GM23338 (cell line): ENCODE data around the gene SLAMF9. TPM values are rescaled to one million over a fixed set of nuclear protein-coding genes. Genes with fewer than 3 reads are reported as not detected.

Source experiments
- ATAC-seq: fragments of 200-7000 bp; cut with Tn5 transposase; 3 replicates; pipeline ENCODE4 v1.9.1; 2020
- DNase-seq: peaks from one replicate; pipeline ENCODE4 v3.0.0-alpha.2; 2015; ENCODE audit warnings: low spot score
- H2AFZ ChIP-seq: fragments of 200-600 bp; sonication (generic); 2 replicates; pipeline ENCODE4 v1.8.0; 2016; ENCODE audit warnings: antibody characterized with exemption, mild to moderate bottlenecking, moderate library complexity
- H3F3A ChIP-seq: fragments of 200-600 bp; sonication (generic); replicated peaks from 2 replicates; pipeline ENCODE4 v1.8.0; 2017; ENCODE audit warnings: antibody characterized with exemption, mixed run types, low read depth
- H3K27ac ChIP-seq: fragments of 200-600 bp; sonication (generic); 2 replicates; pipeline ENCODE4 v1.6.1; 2016; ENCODE audit warnings: low read depth
- H3K27me3 ChIP-seq: fragments of 200-600 bp; sonication (generic); 2 replicates; pipeline ENCODE4 v1.8.0; 2016; ENCODE audit warnings: mild to moderate bottlenecking, mixed run types, moderate library complexity; ENCODE audit not compliant: insufficient read depth
- H3K36me3 ChIP-seq: fragments of 200-600 bp; sonication (generic); 2 replicates; pipeline ENCODE4 v1.8.0; 2016; ENCODE audit warnings: mild to moderate bottlenecking; ENCODE audit not compliant: insufficient read depth
- H3K4me1 ChIP-seq: fragments of 200-600 bp; sonication (generic); 2 replicates; pipeline ENCODE4 v1.8.0; 2016; ENCODE audit warnings: mild to moderate bottlenecking, moderate library complexity; ENCODE audit not compliant: insufficient read depth
- H3K4me2 ChIP-seq: fragments of 200-600 bp; sonication (generic); 2 replicates; pipeline ENCODE4 v1.7.1; 2017; ENCODE audit warnings: mixed run types
- H3K4me3 ChIP-seq: fragments of 200-600 bp; sonication (generic); 2 replicates; pipeline ENCODE4 v1.6.1; 2016; ENCODE audit warnings: mixed run types
- H3K79me2 ChIP-seq: fragments of 200-600 bp; sonication (generic); replicated peaks from 2 replicates; pipeline ENCODE4 v1.8.0; 2017; ENCODE audit warnings: mild to moderate bottlenecking; ENCODE audit not compliant: insufficient read depth
- H3K9me2 ChIP-seq: fragments of 200-600 bp; sonication (generic); 2 replicates; pipeline ENCODE4 v1.8.0; 2017; ENCODE audit not compliant: insufficient read depth
- H4K20me1 ChIP-seq: fragments of 200-600 bp; sonication (generic); replicated peaks from 2 replicates; pipeline ENCODE4 v1.8.0; 2017; ENCODE audit warnings: mild to moderate bottlenecking; ENCODE audit not compliant: insufficient read depth
- H3K27ac Mint-ChIP-seq: 2 replicates; pipeline ENCODE4 v1.8.0; 2020; ENCODE audit warnings: inconsistent platforms, mild to moderate bottlenecking, moderate library complexity, mixed read lengths
- H3K27me3 Mint-ChIP-seq: 3 replicates; pipeline ENCODE4 v1.8.0; 2022; ENCODE audit warnings: low read depth, mild to moderate bottlenecking, moderate library complexity, mixed read lengths, inconsistent platforms; ENCODE audit not compliant: insufficient read depth, poor library complexity
- H3K36me3 Mint-ChIP-seq: 3 replicates; pipeline ENCODE4 v1.8.0; 2021; ENCODE audit warnings: low read depth, mild to moderate bottlenecking, inconsistent platforms, moderate library complexity, mixed read lengths
- H3K4me1 Mint-ChIP-seq: 3 replicates; pipeline ENCODE4 v1.8.0; 2020; ENCODE audit warnings: mild to moderate bottlenecking, inconsistent platforms, mixed read lengths
- H3K4me3 Mint-ChIP-seq: 3 replicates; pipeline ENCODE4 v1.8.0; 2021; ENCODE audit warnings: moderate library complexity, mild to moderate bottlenecking, inconsistent platforms, mixed read lengths
- H3K9me3 Mint-ChIP-seq: 3 replicates; pipeline ENCODE4 v1.8.0; 2020; ENCODE audit warnings: moderate library complexity, mild to moderate bottlenecking, inconsistent platforms, mixed read lengths
- CREB1 ChIP-seq: fragments of 250-450 bp; sonication (Bioruptor Pico); IDR thresholded peaks from 2 replicates; pipeline ENCODE4 v1.5.0; 2020; ENCODE audit warnings: low read depth, mild to moderate bottlenecking, moderate library complexity
- ETS1 ChIP-seq: IDR thresholded peaks from 2 replicates; pipeline ENCODE4 v1.6.1; 2016; ENCODE audit warnings: antibody characterized with exemption
- POLR2AphosphoS5 ChIP-seq: IDR thresholded peaks from 2 replicates; pipeline ENCODE4 v1.6.1; 2016; ENCODE audit warnings: antibody characterized with exemption, low read depth
- REST ChIP-seq: IDR thresholded peaks from one replicate; pipeline ENCODE4 v1.6.1; 2018; ENCODE audit warnings: antibody characterized with exemption; ENCODE audit not compliant: unreplicated experiment
- ZNF331 ChIP-seq: fragments of 250-450 bp; sonication (Bioruptor Pico); IDR thresholded peaks from 2 replicates; pipeline ENCODE4 v1.5.0; 2020; ENCODE audit warnings: low read depth, mild to moderate bottlenecking, moderate library complexity
- ZNF462 ChIP-seq: fragments of 250-450 bp; sonication (Bioruptor Pico); IDR thresholded peaks from 2 replicates; pipeline ENCODE4 v1.5.0; 2020; ENCODE audit warnings: mild to moderate bottlenecking, moderate library complexity
- polyA plus RNA-seq: library from polyadenylated mRNA; unstranded; fragments of >200 nt; fragmentation: Nextera tagmentation; extraction: Ambion mirVana; gene quantifications from 2 replicates; pipeline ENCODE4 v1.2.1, GENCODE V29; 2016
- total RNA-seq: library from RNA; depleted of rRNA; stranded (reverse); fragments of >200 nt; shearing (Covaris generic); gene quantifications from 2 replicates; pipeline ENCODE4 v1.2.3, GENCODE V29; 2014

SLAMF9 gene
- total and polyA plus RNA-seq, 2 experiments from 2014 or later: not detected

- TF ChIP-seq ZNF331: no peak
- H3K79me2 ChIP-seq: peaks cover 17% of the 10 kb centered on the region; the same call in 1 of the 2 replicates
- H3K9me3 Mint-ChIP-seq: no peaks in the 10 kb centered on the region
- H3F3A ChIP-seq: no peaks in the 10 kb centered on the region
- H3K27ac Mint-ChIP-seq: peak overlapping the region; percentile 75; the same call in 1 of the 2 replicates
- peaks cover 9% of the 10 kb centered on the region; the same call in 2 of the 3 replicates for H3K36me3 Mint-ChIP-seq
- H3K36me3 ChIP-seq: no peaks in the 10 kb centered on the region
- H2AFZ ChIP-seq: peak overlapping the region; percentile 89
- peak overlapping the region; percentile 66 for H3K4me3 ChIP-seq
- H4K20me1 ChIP-seq: no peaks in the 10 kb centered on the region
- peaks cover 11% of the 10 kb centered on the region for H3K27me3 Mint-ChIP-seq
- H3K4me1 Mint-ChIP-seq: peaks cover 37% of the 10 kb centered on the region
- H3K9me2 ChIP-seq: peaks cover 11% of the 10 kb centered on the region
- peak overlapping the region; percentile 91; the same call in 1 of the 2 replicates for H3K27ac ChIP-seq
- DNase-seq (no peak), ATAC-seq (no peak)
- no peaks in the 10 kb centered on the region for H3K27me3 ChIP-seq
- peak overlapping the region; percentile 87 for H3K4me3 Mint-ChIP-seq
- peak overlapping the region; percentile 81 for H3K4me2 ChIP-seq
- H3K4me1 ChIP-seq: peaks cover 18% of the 10 kb centered on the region
Observed at GRCh38 chr1:159946242-159947187, 7.5 kb downstream of the SLAMF9 start.

- H3K27me3 Mint-ChIP-seq: peaks cover 13% of the 10 kb centered on the region
- peaks cover 17% of the 10 kb centered on the region; the same call in 1 of the 2 replicates for H3K79me2 ChIP-seq
- ATAC-seq (peak; percentile 86), DNase-seq (peak; percentile 97)
- H3K9me3 Mint-ChIP-seq: no peaks in the 10 kb centered on the region
- peaks cover 18% of the 10 kb centered on the region for H3K4me1 ChIP-seq
- peaks cover 13% of the 10 kb centered on the region for H3K36me3 Mint-ChIP-seq
- peak within 1 kb of the TSS; percentile 81 for H3K4me2 ChIP-seq
- H3K27ac Mint-ChIP-seq: peak within 1 kb of the TSS; percentile 88
- H3K4me3 ChIP-seq: peak within 1 kb of the TSS; percentile 66
- H3K27ac ChIP-seq: peak within 1 kb of the TSS; percentile 91; the same call in 1 of the 2 replicates
- H2AFZ ChIP-seq: peak within 1 kb of the TSS; percentile 89
- H3K9me2 ChIP-seq: peaks cover 11% of the 10 kb centered on the region
- H3K36me3 ChIP-seq: no peaks in the 10 kb centered on the region
- H4K20me1 ChIP-seq: no peaks in the 10 kb centered on the region
- no peaks in the 10 kb centered on the region for H3K27me3 ChIP-seq
- H3F3A ChIP-seq: no peaks in the 10 kb centered on the region
- H3K4me3 Mint-ChIP-seq: peak within 1 kb of the TSS; percentile 87
- H3K4me1 Mint-ChIP-seq: peaks cover 42% of the 10 kb centered on the region
- TF ChIP-seq ZNF462 (CRISPR knock-in tag): peak; percentile 31; the same call in 1 of the 2 replicates
- TF ChIP-seq REST: no peak
- TF ChIP-seq CREB1: peak; percentile 37; the same call in 1 of the 2 replicates
- peak; percentile 77 for TF ChIP-seq ETS1
- peak; percentile 73 for TF ChIP-seq POLR2AphosphoS5
Observed at GRCh38 chr1:159945483-159946241, 8.4 kb downstream of the SLAMF9 start, which contains the start of gene IGSF9. Gene IGSF9, minus strand, starts transcription at chr1:159945613. Its CDS starts 2,159 bp downstream, at chr1:159943454.
